ENCODE results near the gene KRTAP13-2. TPM values are rescaled to one million over a fixed set of nuclear protein-coding genes. Genes with fewer than 3 reads are reported as not detected.
A peak's percentile ranks its signal among the peaks of the same experiment; 100 is the strongest.

Gene KRTAP13-2
- total and polyA plus RNA-seq, 2 donors (not counting 1 experiment from before 2014, with no cell fraction given): not detected

DNA sequence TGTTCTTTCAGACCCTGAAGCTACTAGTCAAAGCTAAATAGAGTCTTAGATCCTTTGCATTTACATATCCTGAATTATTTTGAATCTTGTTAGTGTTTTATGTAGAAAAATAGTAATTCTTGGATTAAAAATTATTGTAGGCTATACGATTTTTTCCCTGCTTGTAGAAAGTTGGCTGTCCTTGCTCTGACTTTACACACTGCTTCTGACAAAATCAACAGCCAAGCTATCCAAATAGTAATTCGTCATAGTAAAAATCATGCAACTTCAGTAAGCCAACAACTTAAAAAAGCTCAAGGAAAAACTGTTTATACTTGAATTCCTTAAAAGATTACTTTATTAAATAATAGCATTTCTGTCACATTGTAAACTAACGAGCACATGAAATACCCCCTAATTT is 16.2 kb downstream of the KRTAP13-2 start:
- CTCF ChIA-PET: no interaction called here
- no peaks in the 10 kb centered on the region for H3K79me2 ChIP-seq (ENCODE audit: control insufficient read depth, insufficient read depth, low read length)
- no peak for DNase-seq
- H4K20me1 ChIP-seq (ENCODE audit: control insufficient read depth, insufficient read depth, low read length, poor library complexity, severe bottlenecking): no peaks in the 10 kb centered on the region
- H3K9me3 ChIP-seq (ENCODE audit: control extremely low read depth in 1 of 3, control insufficient read depth in 2 of 3, insufficient read depth in 1 of 3, low read length in 2 of 3): peaks cover 0 to 4% (median 0%) of the 10 kb centered on the region in 3 donors
- H3K9ac ChIP-seq (ENCODE audit: low read length): no peak overlapping the region
- no peaks in the 10 kb centered on the region for H3K4me1 ChIP-seq (ENCODE audit: control insufficient read depth in 2 of 2, insufficient read depth in 2 of 2, low read length in 2 of 2)
- H3K9me3 Mint-ChIP-seq (ENCODE audit: insufficient read depth): no peaks in the 10 kb centered on the region
- ATAC-seq (ENCODE audit: low read depth): no peak
- H2AFZ ChIP-seq (ENCODE audit: insufficient read depth, low read depth, low read length, poor library complexity, severe bottlenecking): no peak overlapping the region
- H3K4me3 ChIP-seq (ENCODE audit: control extremely low read depth in 1 of 5, extremely low read depth in 1 of 5, insufficient read depth in 1 of 5, low read depth in 2 of 5, low read length in 4 of 5): no peak overlapping the region
- H3K27ac Mint-ChIP-seq: no peak overlapping the region
- WGBS (ENCODE audit: insufficient coverage): no CpG with 5 or more reads among the region's 3 CpGs
- H3K36me3 ChIP-seq (replicated peaks in 1 of 2; ENCODE audit: control extremely low read depth in 1 of 2, control insufficient read depth in 1 of 2, extremely low read depth in 1 of 2, insufficient read depth in 2 of 2, low read length in 1 of 2): no peaks in the 10 kb centered on the region
- no peaks in the 10 kb centered on the region for H3K27me3 ChIP-seq (replicated peaks in 1 of 4; ENCODE audit: control extremely low read depth in 1 of 4, control insufficient read depth in 3 of 4, insufficient read depth in 4 of 4, low read length in 3 of 4)
- POLR2A ChIA-PET: no interaction called here
- TF ChIP-seq EZH2 (IDR thresholded peaks at IDR 0.05; ENCODE audit: borderline replicate concordance, insufficient read depth, low read depth, low read length, poor library complexity, severe bottlenecking): no peak
- TF ChIP-seq, protein P1, sequence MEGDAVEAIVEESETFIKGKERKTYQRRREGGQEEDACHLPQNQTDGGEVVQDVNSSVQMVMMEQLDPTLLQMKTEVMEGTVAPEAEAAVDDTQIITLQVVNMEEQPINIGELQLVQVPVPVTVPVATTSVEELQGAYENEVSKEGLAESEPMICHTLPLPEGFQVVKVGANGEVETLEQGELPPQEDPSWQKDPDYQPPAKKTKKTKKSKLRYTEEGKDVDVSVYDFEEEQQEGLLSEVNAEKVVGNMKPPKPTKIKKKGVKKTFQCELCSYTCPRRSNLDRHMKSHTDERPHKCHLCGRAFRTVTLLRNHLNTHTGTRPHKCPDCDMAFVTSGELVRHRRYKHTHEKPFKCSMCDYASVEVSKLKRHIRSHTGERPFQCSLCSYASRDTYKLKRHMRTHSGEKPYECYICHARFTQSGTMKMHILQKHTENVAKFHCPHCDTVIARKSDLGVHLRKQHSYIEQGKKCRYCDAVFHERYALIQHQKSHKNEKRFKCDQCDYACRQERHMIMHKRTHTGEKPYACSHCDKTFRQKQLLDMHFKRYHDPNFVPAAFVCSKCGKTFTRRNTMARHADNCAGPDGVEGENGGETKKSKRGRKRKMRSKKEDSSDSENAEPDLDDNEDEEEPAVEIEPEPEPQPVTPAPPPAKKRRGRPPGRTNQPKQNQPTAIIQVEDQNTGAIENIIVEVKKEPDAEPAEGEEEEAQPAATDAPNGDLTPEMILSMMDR (IDR thresholded peaks at IDR 0.05): no peak
- H3K4me3 Mint-ChIP-seq: no peak overlapping the region
- no peaks in the 10 kb centered on the region for H3K4me1 Mint-ChIP-seq
- intact Hi-C loops (cut with micrococcal nuclease): no loop called here
- H3K27me3 Mint-ChIP-seq: no peaks in the 10 kb centered on the region
- no peak overlapping the region for H3K27ac ChIP-seq (ENCODE audit: low read length in 2 of 2)
- no peak overlapping the region for H3K4me2 ChIP-seq (replicated peaks; ENCODE audit: low read depth, low read length, poor library complexity, severe bottlenecking)

DNA sequence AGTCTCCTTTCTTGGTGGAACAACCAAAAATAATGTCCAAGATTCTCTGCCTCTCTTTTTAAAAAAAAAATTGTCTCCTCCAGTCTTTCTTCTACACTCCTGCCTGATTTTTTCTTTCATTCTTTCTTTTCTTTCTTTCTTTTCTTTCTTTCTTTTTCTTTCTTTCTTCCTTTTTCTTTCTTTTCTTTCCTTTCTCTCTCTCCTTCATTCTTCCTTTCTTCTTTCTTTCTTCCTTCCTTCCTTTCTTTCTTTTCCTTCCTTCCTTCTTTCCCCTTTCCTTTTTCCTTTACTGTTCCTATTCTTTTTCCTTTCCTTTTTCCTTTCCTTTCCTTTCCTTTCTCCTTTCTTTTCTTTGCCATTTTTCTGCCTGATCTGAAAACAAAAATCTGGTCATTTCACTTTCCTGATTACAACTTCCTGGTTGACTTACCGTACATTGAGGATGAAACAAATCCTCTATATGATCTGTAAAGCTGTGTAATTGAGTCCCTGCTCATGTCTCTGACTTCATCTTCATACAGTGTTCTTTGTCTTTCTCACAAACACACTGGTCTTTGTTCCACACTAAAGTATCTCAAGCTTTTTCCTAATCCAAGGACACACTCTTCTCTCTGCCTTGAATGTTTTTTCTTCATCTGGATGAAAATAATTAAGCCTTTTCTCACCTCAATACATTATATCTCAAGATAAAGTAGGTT is 17.6 kb downstream of the KRTAP13-2 start:
- no peak overlapping the region for H3K4me2 ChIP-seq (replicated peaks; ENCODE audit: low read depth, low read length, poor library complexity, severe bottlenecking)
- intact Hi-C loops (cut with micrococcal nuclease): no loop called here
- H3K27ac ChIP-seq (ENCODE audit: low read length in 2 of 2): no peak overlapping the region
- H4K20me1 ChIP-seq (ENCODE audit: control insufficient read depth, insufficient read depth, low read length, poor library complexity, severe bottlenecking): no peaks in the 10 kb centered on the region
- ChIA-PET POLR2A (no interaction called here), CTCF (no interaction called here)
- no peaks in the 10 kb centered on the region for H3K79me2 ChIP-seq (ENCODE audit: control insufficient read depth, insufficient read depth, low read length)
- Mint-ChIP-seq H3K9me3 (ENCODE audit: insufficient read depth) (no peaks in the 10 kb centered on the region), H3K4me3 (no peak overlapping the region), H3K27ac (no peak overlapping the region), H3K27me3 (no peaks in the 10 kb centered on the region), H3K4me1 (no peaks in the 10 kb centered on the region)
- no peaks in the 10 kb centered on the region for H3K4me1 ChIP-seq (ENCODE audit: control insufficient read depth in 2 of 2, insufficient read depth in 2 of 2, low read length in 2 of 2)
- peaks cover 0 to 4% (median 0%) of the 10 kb centered on the region in 3 donors for H3K9me3 ChIP-seq (ENCODE audit: control extremely low read depth in 1 of 3, control insufficient read depth in 2 of 3, insufficient read depth in 1 of 3, low read length in 2 of 3)
- ATAC-seq (ENCODE audit: low read depth) (no peak), DNase-seq (no peak)
- H3K4me3 ChIP-seq (ENCODE audit: control extremely low read depth in 1 of 5, extremely low read depth in 1 of 5, insufficient read depth in 1 of 5, low read depth in 2 of 5, low read length in 4 of 5): no peak overlapping the region
- TF ChIP-seq, protein P1 (IDR thresholded peaks at IDR 0.05): peak; percentile 36
- TF ChIP-seq EZH2 (IDR thresholded peaks at IDR 0.05; ENCODE audit: borderline replicate concordance, insufficient read depth, low read depth, low read length, poor library complexity, severe bottlenecking): no peak
- H3K27me3 ChIP-seq (replicated peaks in 1 of 4; ENCODE audit: control extremely low read depth in 1 of 4, control insufficient read depth in 3 of 4, insufficient read depth in 4 of 4, low read length in 3 of 4): no peaks in the 10 kb centered on the region
- no peaks in the 10 kb centered on the region for H3K36me3 ChIP-seq (replicated peaks in 1 of 2; ENCODE audit: control extremely low read depth in 1 of 2, control insufficient read depth in 1 of 2, extremely low read depth in 1 of 2, insufficient read depth in 2 of 2, low read length in 1 of 2)
- no peak overlapping the region for H2AFZ ChIP-seq (ENCODE audit: insufficient read depth, low read depth, low read length, poor library complexity, severe bottlenecking)
- H3K9ac ChIP-seq (ENCODE audit: low read length): no peak overlapping the region
- no CpG with 5 or more reads among the region's 1 CpG for WGBS (ENCODE audit: insufficient coverage)

All from B cell (primary cell).